ENCODE data around the gene ZC3H11A. TPM values are rescaled to one million over a fixed set of nuclear protein-coding genes. Genes with fewer than 3 reads are reported as not detected.

The ZC3H11A gene
- total and polyA plus RNA-seq, 2 of the 4 experiments (the other 2 are of a cell fraction): 52.1 to 66.5 TPM

DNA sequence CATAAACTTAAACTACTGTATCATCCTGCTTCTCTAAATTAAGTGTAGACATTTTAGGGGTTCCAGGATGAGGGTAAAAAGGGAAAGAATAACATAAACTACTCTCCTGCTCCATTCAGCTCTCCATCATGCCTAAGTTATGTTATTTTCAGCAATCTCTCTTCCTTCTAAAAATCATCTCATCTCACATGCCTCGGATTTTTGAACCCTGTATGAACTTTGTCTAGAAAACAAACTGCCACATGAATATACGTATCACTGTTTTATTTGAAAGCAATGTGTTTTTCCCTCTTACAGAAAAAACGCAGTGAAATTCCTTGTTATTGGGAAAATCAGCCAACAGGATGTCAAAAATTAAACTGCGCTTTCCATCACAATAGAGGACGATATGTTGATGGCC lies 32.6 kb downstream of the ZC3H11A start:
- peak overlapping the region; percentile 53 for H2BK5ac ChIP-seq (ENCODE audit: low read depth, low read length, poor library complexity, severe bottlenecking)
- no peak overlapping the region for H4K91ac ChIP-seq (ENCODE audit: insufficient read depth, low read depth, low read length)
- peaks cover 7 to 22% of the 10 kb centered on the region in 2 experiments; a peak in 3 of 4 replicates for H3K79me1 ChIP-seq (ENCODE audit: low read depth in 1 of 2, low read length in 2 of 2)
- no peak overlapping the region for H3K14ac ChIP-seq (replicated peaks; ENCODE audit: low read depth, low read length)
- no peak overlapping the region for H3K27ac ChIP-seq (ENCODE audit: insufficient read depth, low read length)
- WGBS, 2 experiments (ENCODE audit: extremely low coverage in 2 of 2, insufficient read length in 1 of 2): no CpG with 5 or more reads among the region's 5 CpGs
- H3K56ac ChIP-seq (ENCODE audit: extremely low read depth, insufficient read depth, low read length): no peak overlapping the region
- intact Hi-C loops (cut with micrococcal nuclease): no loop called here
- H4K8ac ChIP-seq (ENCODE audit: low read depth in 2 of 2, low read length in 2 of 2): no peak overlapping the region
- H4K5ac ChIP-seq (ENCODE audit: low read depth, low read length): no peak overlapping the region
- no peak overlapping the region for H3K9ac ChIP-seq (ENCODE audit: low read depth, low read length)
- H3K4ac ChIP-seq (ENCODE audit: low read depth, low read length): no peak overlapping the region
- dilution Hi-C loops (cut with HindIII; ENCODE audit: low sequenced_read_pairs, unreplicated experiment): no loop called here
- H2AFZ ChIP-seq (replicated peaks; ENCODE audit: low read length, poor library complexity): no peak overlapping the region
- peak; percentile 57 for ATAC-seq (ENCODE audit: low read depth)
- H3K36me3 ChIP-seq (ENCODE audit: control insufficient read depth, insufficient read depth, low read length): peaks cover 37% of the 10 kb centered on the region
- H3K23ac ChIP-seq (ENCODE audit: low read depth, low read length): no peak overlapping the region
- no peak overlapping the region for H2AK9ac ChIP-seq (replicated peaks; ENCODE audit: low read depth, low read length, poor library complexity)
- H2BK120ac ChIP-seq (ENCODE audit: low read depth, low read length): no peak overlapping the region
- no peak overlapping the region for H2AK5ac ChIP-seq (ENCODE audit: low read depth, low read length)
- no peak overlapping the region for H2BK15ac ChIP-seq (ENCODE audit: low read depth, low read length)
- H3K9me3 ChIP-seq (ENCODE audit: control insufficient read depth, insufficient read depth, low read length): no peaks in the 10 kb centered on the region
- H3K18ac ChIP-seq (ENCODE audit: low read depth, low read length): no peak overlapping the region
- no peak overlapping the region for H2BK20ac ChIP-seq (ENCODE audit: low read depth, low read length)
- CTCF ChIA-PET: interaction anchor here (0.6 kb wide), 1 partner anchor 135 kb away, joined by 3 read pairs; no protein-coding TSS in a partner anchor
- H3K27me3 ChIP-seq (ENCODE audit: control insufficient read depth, insufficient read depth, low read length): no peaks in the 10 kb centered on the region
- POLR2A ChIA-PET (ENCODE audit: unreplicated experiment): no interaction called here
- in situ Hi-C loops (cut with MboI; ENCODE audit: low sequenced_read_pairs): no loop called here
- peaks cover 11% of the 10 kb centered on the region; the same call in 1 of the 2 replicates for H4K20me1 ChIP-seq (ENCODE audit: insufficient read depth, low read length)
- no TSS peak for BruUV-seq (replicated peaks)
- H3K4me1 ChIP-seq (ENCODE audit: control insufficient read depth, insufficient read depth, low read length): no peaks in the 10 kb centered on the region
- no peak overlapping the region for H3K4me2 ChIP-seq (ENCODE audit: low read depth, low read length)
- peak; percentile 35 for DNase-seq
- TF ChIP-seq MXI1 (IDR thresholded peaks at IDR 0.05; ENCODE audit: borderline replicate concordance, low read depth, low read length) (no peak), NFE2L2 (IDR thresholded peaks at IDR 0.05; ENCODE audit: low read depth, low read length) (no peak), SMC3 (IDR thresholded peaks at IDR 0.05; ENCODE audit: low read depth, low read length) (no peak), POLR2A (IDR thresholded peaks at IDR 0.05; ENCODE audit: low read depth, low read length) (no peak), RCOR1 (IDR thresholded peaks at IDR 0.05; ENCODE audit: insufficient replicate concordance, low read length) (no peak), FOS (IDR thresholded peaks at IDR 0.05; ENCODE audit: low read depth, low read length) (no peak), RAD21 (IDR thresholded peaks at IDR 0.05; ENCODE audit: low read length) (no peak), MAZ (IDR thresholded peaks at IDR 0.05; ENCODE audit: borderline replicate concordance, low read depth, low read length) (no peak), BHLHE40 (IDR thresholded peaks at IDR 0.05; ENCODE audit: low read depth, low read length) (no peak), MAFK (IDR thresholded peaks at IDR 0.05; ENCODE audit: low read depth, low read length) (no peak), CHD1 (IDR thresholded peaks at IDR 0.05; ENCODE audit: low read depth, low read length) (no peak), CEBPB (IDR thresholded peaks at IDR 0.05; ENCODE audit: low read depth, low read length) (no peak), RFX5 (IDR thresholded peaks at IDR 0.05; ENCODE audit: low read depth, low read length) (no peak)
- TF ChIP-seq, protein P1, sequence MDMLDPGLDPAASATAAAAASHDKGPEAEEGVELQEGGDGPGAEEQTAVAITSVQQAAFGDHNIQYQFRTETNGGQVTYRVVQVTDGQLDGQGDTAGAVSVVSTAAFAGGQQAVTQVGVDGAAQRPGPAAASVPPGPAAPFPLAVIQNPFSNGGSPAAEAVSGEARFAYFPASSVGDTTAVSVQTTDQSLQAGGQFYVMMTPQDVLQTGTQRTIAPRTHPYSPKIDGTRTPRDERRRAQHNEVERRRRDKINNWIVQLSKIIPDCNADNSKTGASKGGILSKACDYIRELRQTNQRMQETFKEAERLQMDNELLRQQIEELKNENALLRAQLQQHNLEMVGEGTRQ (IDR thresholded peaks at IDR 0.05; ENCODE audit: low read depth, low read length): no peak
- TF ChIP-seq, protein P2, sequence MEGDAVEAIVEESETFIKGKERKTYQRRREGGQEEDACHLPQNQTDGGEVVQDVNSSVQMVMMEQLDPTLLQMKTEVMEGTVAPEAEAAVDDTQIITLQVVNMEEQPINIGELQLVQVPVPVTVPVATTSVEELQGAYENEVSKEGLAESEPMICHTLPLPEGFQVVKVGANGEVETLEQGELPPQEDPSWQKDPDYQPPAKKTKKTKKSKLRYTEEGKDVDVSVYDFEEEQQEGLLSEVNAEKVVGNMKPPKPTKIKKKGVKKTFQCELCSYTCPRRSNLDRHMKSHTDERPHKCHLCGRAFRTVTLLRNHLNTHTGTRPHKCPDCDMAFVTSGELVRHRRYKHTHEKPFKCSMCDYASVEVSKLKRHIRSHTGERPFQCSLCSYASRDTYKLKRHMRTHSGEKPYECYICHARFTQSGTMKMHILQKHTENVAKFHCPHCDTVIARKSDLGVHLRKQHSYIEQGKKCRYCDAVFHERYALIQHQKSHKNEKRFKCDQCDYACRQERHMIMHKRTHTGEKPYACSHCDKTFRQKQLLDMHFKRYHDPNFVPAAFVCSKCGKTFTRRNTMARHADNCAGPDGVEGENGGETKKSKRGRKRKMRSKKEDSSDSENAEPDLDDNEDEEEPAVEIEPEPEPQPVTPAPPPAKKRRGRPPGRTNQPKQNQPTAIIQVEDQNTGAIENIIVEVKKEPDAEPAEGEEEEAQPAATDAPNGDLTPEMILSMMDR (conservative IDR thresholded peaks at IDR 0.05; ENCODE audit: low read depth, low read length): no peak
- TF ChIP-seq, protein P3, sequence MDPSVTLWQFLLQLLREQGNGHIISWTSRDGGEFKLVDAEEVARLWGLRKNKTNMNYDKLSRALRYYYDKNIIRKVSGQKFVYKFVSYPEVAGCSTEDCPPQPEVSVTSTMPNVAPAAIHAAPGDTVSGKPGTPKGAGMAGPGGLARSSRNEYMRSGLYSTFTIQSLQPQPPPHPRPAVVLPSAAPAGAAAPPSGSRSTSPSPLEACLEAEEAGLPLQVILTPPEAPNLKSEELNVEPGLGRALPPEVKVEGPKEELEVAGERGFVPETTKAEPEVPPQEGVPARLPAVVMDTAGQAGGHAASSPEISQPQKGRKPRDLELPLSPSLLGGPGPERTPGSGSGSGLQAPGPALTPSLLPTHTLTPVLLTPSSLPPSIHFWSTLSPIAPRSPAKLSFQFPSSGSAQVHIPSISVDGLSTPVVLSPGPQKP (IDR thresholded peaks at IDR 0.05; ENCODE audit: borderline replicate concordance, low read depth, low read length): no peak
- H3K9me1 ChIP-seq (ENCODE audit: insufficient read depth, low read length): peaks cover 6% of the 10 kb centered on the region
- H3K4me3 ChIP-seq (ENCODE audit: insufficient read depth, low read depth, low read length): no peak overlapping the region
